Stimulated activated memory B cell treated with anti-CD40 and anti-IgM and Interleukin-4, amounts not matched to agents 10 μg/mL and 1 μg/mL and 100 μg/mL, for 72 hours (primary cell): ENCODE measurements around the gene TXK.

Experiments used
- ATAC-seq: fragments of 150-1000 bp; cut with Tn5 transposase; 2 replicates; pipeline ENCODE4 v1.10.0; 2021
- H3K27ac Mint-ChIP-seq: one replicate; pipeline ENCODE4 v1.8.0; 2022; ENCODE audit warnings: mild to moderate bottlenecking, mixed read lengths
- H3K27me3 Mint-ChIP-seq: one replicate; pipeline ENCODE4 v1.8.0; 2022; ENCODE audit warnings: mixed read lengths
- H3K36me3 Mint-ChIP-seq: one replicate; pipeline ENCODE4 v1.8.0; 2022; ENCODE audit warnings: mixed read lengths
- H3K4me1 Mint-ChIP-seq: one replicate; pipeline ENCODE4 v1.8.0; 2022; ENCODE audit warnings: mixed read lengths
- H3K4me3 Mint-ChIP-seq: one replicate; pipeline ENCODE4 v1.8.0; 2022; ENCODE audit warnings: mild to moderate bottlenecking, moderate library complexity, mixed read lengths
- H3K9me3 Mint-ChIP-seq: one replicate; pipeline ENCODE4 v1.8.0; 2022; ENCODE audit warnings: mixed read lengths

Gene TXK

GRCh38 chr4:48033825-48034413, 100.1 kb downstream of the TXK start:
- no peak overlapping the region for H3K4me3 Mint-ChIP-seq
- H3K27me3 Mint-ChIP-seq: no peaks in the 10 kb centered on the region
- no peaks in the 10 kb centered on the region for H3K36me3 Mint-ChIP-seq
- H3K4me1 Mint-ChIP-seq: peaks cover 33% of the 10 kb centered on the region
- ATAC-seq: peak; percentile 56
- H3K27ac Mint-ChIP-seq: no peak overlapping the region
- H3K9me3 Mint-ChIP-seq: no peaks in the 10 kb centered on the region

GRCh38 chr4:48033412-48033811, 100.6 kb downstream of the TXK start:
- H3K9me3 Mint-ChIP-seq: no peaks in the 10 kb centered on the region
- H3K27ac Mint-ChIP-seq: no peak overlapping the region
- H3K27me3 Mint-ChIP-seq: no peaks in the 10 kb centered on the region
- H3K36me3 Mint-ChIP-seq: no peaks in the 10 kb centered on the region
- ATAC-seq: no peak
- no peak overlapping the region for H3K4me3 Mint-ChIP-seq
- H3K4me1 Mint-ChIP-seq: peaks cover 38% of the 10 kb centered on the region

- H3K9me3 Mint-ChIP-seq: no peaks in the 10 kb centered on the region
- H3K4me3 Mint-ChIP-seq: no peak overlapping the region
- peaks cover 42% of the 10 kb centered on the region for H3K4me1 Mint-ChIP-seq
- no peaks in the 10 kb centered on the region for H3K27me3 Mint-ChIP-seq
- no peak for ATAC-seq
- H3K36me3 Mint-ChIP-seq: no peaks in the 10 kb centered on the region
- no peak overlapping the region for H3K27ac Mint-ChIP-seq
These were observed 101.3 kb downstream of the TXK start for GRCh38 chr4:48032721-48033120.

GRCh38 chr4:48031802-48032525, 102.1 kb downstream of the TXK start:
- Mint-ChIP-seq H3K27me3 (no peaks in the 10 kb centered on the region), H3K4me3 (no peak overlapping the region), H3K9me3 (no peaks in the 10 kb centered on the region), H3K27ac (no peak overlapping the region), H3K4me1 (peaks cover 39% of the 10 kb centered on the region), H3K36me3 (no peaks in the 10 kb centered on the region)
- no peak for ATAC-seq

- Mint-ChIP-seq H3K27ac (no peak overlapping the region), H3K4me1 (peaks cover 24% of the 10 kb centered on the region), H3K27me3 (peaks cover 7% of the 10 kb centered on the region), H3K4me3 (no peak overlapping the region), H3K36me3 (no peaks in the 10 kb centered on the region), H3K9me3 (no peaks in the 10 kb centered on the region)
- ATAC-seq: no peak
These were observed 103.6 kb downstream of the TXK start for GRCh38 chr4:48030470-48030869.

GRCh38 chr4:48028696-48029095, 105.4 kb downstream of the TXK start:
- peaks cover 18% of the 10 kb centered on the region for H3K4me1 Mint-ChIP-seq
- H3K27me3 Mint-ChIP-seq: peaks cover 21% of the 10 kb centered on the region
- H3K36me3 Mint-ChIP-seq: no peaks in the 10 kb centered on the region
- no peak overlapping the region for H3K4me3 Mint-ChIP-seq
- ATAC-seq: no peak
- H3K27ac Mint-ChIP-seq: no peak overlapping the region
- no peaks in the 10 kb centered on the region for H3K9me3 Mint-ChIP-seq

- peaks cover 21% of the 10 kb centered on the region for H3K27me3 Mint-ChIP-seq
- no peaks in the 10 kb centered on the region for H3K9me3 Mint-ChIP-seq
- ATAC-seq: no peak
- no peak overlapping the region for H3K4me3 Mint-ChIP-seq
- no peaks in the 10 kb centered on the region for H3K36me3 Mint-ChIP-seq
- H3K4me1 Mint-ChIP-seq: peaks cover 16% of the 10 kb centered on the region
- no peak overlapping the region for H3K27ac Mint-ChIP-seq
These were observed 106.4 kb downstream of the TXK start for GRCh38 chr4:48027653-48028052.

GRCh38 chr4:48025005-48025404, 109.0 kb downstream of the TXK start:
- H3K9me3 Mint-ChIP-seq: no peaks in the 10 kb centered on the region
- H3K4me3 Mint-ChIP-seq: no peak overlapping the region
- ATAC-seq: no peak
- H3K36me3 Mint-ChIP-seq: no peaks in the 10 kb centered on the region
- H3K27ac Mint-ChIP-seq: no peak overlapping the region
- peaks cover 31% of the 10 kb centered on the region for H3K27me3 Mint-ChIP-seq
- peaks cover 11% of the 10 kb centered on the region for H3K4me1 Mint-ChIP-seq

GRCh38 chr4:48024522-48024921, 109.5 kb downstream of the TXK start:
- Mint-ChIP-seq H3K4me1 (peaks cover 11% of the 10 kb centered on the region), H3K27me3 (peaks cover 34% of the 10 kb centered on the region), H3K4me3 (no peak overlapping the region), H3K27ac (no peak overlapping the region), H3K9me3 (no peaks in the 10 kb centered on the region), H3K36me3 (no peaks in the 10 kb centered on the region)
- no peak for ATAC-seq

- H3K9me3 Mint-ChIP-seq: no peaks in the 10 kb centered on the region
- peaks cover 46% of the 10 kb centered on the region for H3K27me3 Mint-ChIP-seq
- H3K27ac Mint-ChIP-seq: no peak overlapping the region
- no peaks in the 10 kb centered on the region for H3K36me3 Mint-ChIP-seq
- no peak overlapping the region for H3K4me3 Mint-ChIP-seq
- H3K4me1 Mint-ChIP-seq: peaks cover 4% of the 10 kb centered on the region
- ATAC-seq: no peak
These were observed 111.8 kb downstream of the TXK start for GRCh38 chr4:48022192-48022799.

- Mint-ChIP-seq H3K36me3 (no peaks in the 10 kb centered on the region), H3K27ac (no peak overlapping the region), H3K4me1 (peaks cover 16% of the 10 kb centered on the region), H3K27me3 (peaks cover 57% of the 10 kb centered on the region), H3K9me3 (no peaks in the 10 kb centered on the region), H3K4me3 (no peak overlapping the region)
- no peak for ATAC-seq
These were observed 113.0 kb downstream of the TXK start for GRCh38 chr4:48021100-48021499.

- H3K27me3 Mint-ChIP-seq: peaks cover 66% of the 10 kb centered on the region
- no peak overlapping the region for H3K27ac Mint-ChIP-seq
- no peak overlapping the region for H3K4me3 Mint-ChIP-seq
These were observed 115.9 kb downstream of the TXK start for GRCh38 chr4:48018112-48018511.

GRCh38 chr4:48017108-48017571, 116.9 kb downstream of the TXK start:
- Mint-ChIP-seq H3K4me1 (peaks cover 20% of the 10 kb centered on the region), H3K4me3 (peak overlapping the region; percentile 85), H3K27ac (no peak overlapping the region), H3K36me3 (no peaks in the 10 kb centered on the region), H3K27me3 (peaks cover 71% of the 10 kb centered on the region), H3K9me3 (no peaks in the 10 kb centered on the region)
- ATAC-seq: peak; percentile 44

More at GRCh38 chr4:48018112-48018511, 115.9 kb downstream of the TXK start:
- H3K4me1 Mint-ChIP-seq: peaks cover 20% of the 10 kb centered on the region
- H3K9me3 Mint-ChIP-seq: no peaks in the 10 kb centered on the region
- no peak for ATAC-seq
- H3K36me3 Mint-ChIP-seq: no peaks in the 10 kb centered on the region
